ENCODE results near the gene ZBTB7B. TPM values are rescaled to one million over a fixed set of nuclear protein-coding genes. Genes with fewer than 3 reads are reported as not detected.

Gene ZBTB7B
- total RNA-seq, 2 experiments from 2014 or later, result 22.8 to 25.1 TPM

DNA sequence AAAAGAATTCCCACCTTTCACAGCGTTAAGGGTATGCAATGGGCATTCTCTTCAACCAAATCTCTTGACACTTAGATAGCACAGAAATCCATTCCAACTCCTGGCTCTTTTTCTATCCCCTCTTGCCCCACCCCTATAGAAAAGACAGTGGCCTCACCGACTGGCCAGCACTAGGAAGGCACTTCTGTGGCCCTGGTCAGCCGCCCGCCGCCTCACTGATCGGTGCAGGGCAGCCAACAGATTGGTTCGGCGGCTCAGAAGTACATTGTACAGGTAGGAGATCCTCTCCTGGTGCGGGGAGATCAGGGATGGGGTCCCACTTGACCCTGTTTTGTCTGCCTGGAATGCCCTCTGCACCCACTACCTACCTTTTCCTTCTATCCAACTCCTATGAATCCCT, 21.7 kb downstream of the ZBTB7B start:
- H3K27ac ChIP-seq (ENCODE audit: low read depth in 1 of 2, low read length in 2 of 2), result no peak overlapping the region
- Mint-ChIP-seq H3K27me3 (no peaks in the 10 kb centered on the region), H3K4me1 (ENCODE audit: low read depth) (peaks cover 23% of the 10 kb centered on the region), H3K36me3 (ENCODE audit: low read depth) (no peaks in the 10 kb centered on the region), H3K4me3 (no peak overlapping the region), H3K27ac (no peak overlapping the region), H3K9me3 (no peaks in the 10 kb centered on the region)
- ChIA-PET CTCF (no interaction called here), POLR2A (no interaction called here)
- intact Hi-C loops (cut with DNase I, micrococcal nuclease), result loop anchor here in 1 of 2 experiments (10.0 kb wide), 1 partner anchor 360 kb away; no protein-coding TSS in a partner anchor
- no peaks in the 10 kb centered on the region for H3K27me3 ChIP-seq (ENCODE audit: control insufficient read depth in 1 of 2, insufficient read depth in 2 of 2, low read length in 2 of 2)
- H3K36me3 ChIP-seq (ENCODE audit: insufficient read depth, low read length), result no peaks in the 10 kb centered on the region
- H3K4me3 ChIP-seq (ENCODE audit: low read length), result no peak overlapping the region
- no peaks in the 10 kb centered on the region for H3K9me3 ChIP-seq (ENCODE audit: control insufficient read depth in 1 of 2, insufficient read depth in 1 of 2, low read length in 2 of 2)
- peaks cover 13% of the 10 kb centered on the region for H3K4me1 ChIP-seq (ENCODE audit: insufficient read depth, low read length)
- TF ChIP-seq, protein P1, sequence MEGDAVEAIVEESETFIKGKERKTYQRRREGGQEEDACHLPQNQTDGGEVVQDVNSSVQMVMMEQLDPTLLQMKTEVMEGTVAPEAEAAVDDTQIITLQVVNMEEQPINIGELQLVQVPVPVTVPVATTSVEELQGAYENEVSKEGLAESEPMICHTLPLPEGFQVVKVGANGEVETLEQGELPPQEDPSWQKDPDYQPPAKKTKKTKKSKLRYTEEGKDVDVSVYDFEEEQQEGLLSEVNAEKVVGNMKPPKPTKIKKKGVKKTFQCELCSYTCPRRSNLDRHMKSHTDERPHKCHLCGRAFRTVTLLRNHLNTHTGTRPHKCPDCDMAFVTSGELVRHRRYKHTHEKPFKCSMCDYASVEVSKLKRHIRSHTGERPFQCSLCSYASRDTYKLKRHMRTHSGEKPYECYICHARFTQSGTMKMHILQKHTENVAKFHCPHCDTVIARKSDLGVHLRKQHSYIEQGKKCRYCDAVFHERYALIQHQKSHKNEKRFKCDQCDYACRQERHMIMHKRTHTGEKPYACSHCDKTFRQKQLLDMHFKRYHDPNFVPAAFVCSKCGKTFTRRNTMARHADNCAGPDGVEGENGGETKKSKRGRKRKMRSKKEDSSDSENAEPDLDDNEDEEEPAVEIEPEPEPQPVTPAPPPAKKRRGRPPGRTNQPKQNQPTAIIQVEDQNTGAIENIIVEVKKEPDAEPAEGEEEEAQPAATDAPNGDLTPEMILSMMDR (IDR thresholded peaks at IDR 0.05), result no peak
- ATAC-seq (ENCODE audit: poor library complexity), result no peak
- no peak for DNase-seq

DNA sequence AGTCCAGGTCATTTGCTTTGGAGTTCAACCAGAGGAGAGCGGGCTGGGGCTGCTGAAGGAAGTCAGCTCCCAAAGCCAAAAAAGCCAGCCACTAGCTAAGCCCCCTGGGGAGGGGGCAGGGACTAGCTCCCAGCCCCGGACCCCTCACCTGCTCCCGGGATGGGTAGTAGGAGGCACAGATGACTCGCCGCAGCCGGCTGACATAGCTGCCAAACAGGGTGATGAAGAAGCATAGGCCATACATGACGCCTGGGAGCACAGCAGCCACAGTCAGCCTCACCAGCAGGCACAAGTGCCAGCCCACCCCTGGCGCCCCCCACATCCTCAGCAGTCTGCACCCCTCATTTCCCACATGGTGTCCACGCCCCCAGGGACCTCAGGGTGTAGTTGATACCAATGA, 23.6 kb downstream of the ZBTB7B start:
- Histone ChIP-seq H3K9me3 (ENCODE audit: control insufficient read depth in 1 of 2, insufficient read depth in 1 of 2, low read length in 2 of 2) (no peaks in the 10 kb centered on the region), H3K4me1 (ENCODE audit: insufficient read depth, low read length) (peaks cover 6% of the 10 kb centered on the region), H3K4me3 (ENCODE audit: low read length) (no peak overlapping the region), H3K36me3 (ENCODE audit: insufficient read depth, low read length) (no peaks in the 10 kb centered on the region), H3K27me3 (ENCODE audit: control insufficient read depth in 1 of 2, insufficient read depth in 2 of 2, low read length in 2 of 2) (no peaks in the 10 kb centered on the region), H3K27ac (ENCODE audit: low read depth in 1 of 2, low read length in 2 of 2) (no peak overlapping the region)
- Mint-ChIP-seq H3K27me3 (no peaks in the 10 kb centered on the region), H3K27ac (no peak overlapping the region), H3K4me3 (no peak overlapping the region), H3K9me3 (no peaks in the 10 kb centered on the region), H3K4me1 (ENCODE audit: low read depth) (peaks cover 14% of the 10 kb centered on the region), H3K36me3 (ENCODE audit: low read depth) (no peaks in the 10 kb centered on the region)
- DNase-seq, result no peak
- TF ChIP-seq, protein P1 (IDR thresholded peaks at IDR 0.05), result no peak
- POLR2A ChIA-PET, result no interaction called here
- no peak for ATAC-seq (ENCODE audit: poor library complexity)
- intact Hi-C loops (cut with DNase I, micrococcal nuclease), result loop anchor here in 1 of 2 experiments (10.0 kb wide), 1 partner anchor 361 kb away; no protein-coding TSS in a partner anchor
- CTCF ChIA-PET, result no interaction called here

DNA sequence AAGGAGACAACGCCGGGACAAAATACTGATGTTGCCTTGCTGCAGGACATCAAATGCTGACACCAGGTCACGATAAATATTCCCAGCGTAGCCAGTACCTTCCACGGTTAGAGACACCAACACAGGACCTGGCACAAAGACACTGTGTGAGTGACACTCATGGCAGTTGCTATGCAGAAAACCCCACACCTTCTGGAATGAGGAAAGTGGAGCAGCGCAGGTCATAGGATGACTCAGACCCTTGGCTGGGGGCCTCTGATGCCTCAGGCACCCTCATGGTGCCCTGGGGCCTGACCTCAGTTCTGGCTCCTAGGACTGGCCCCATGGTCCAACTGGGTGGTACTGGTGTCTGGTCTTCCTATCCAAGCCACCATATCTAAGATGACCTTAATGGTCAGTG, 24.0 kb downstream of the ZBTB7B start:
- H3K36me3 Mint-ChIP-seq (ENCODE audit: low read depth), result no peaks in the 10 kb centered on the region
- Histone ChIP-seq H3K27me3 (ENCODE audit: control insufficient read depth in 1 of 2, insufficient read depth in 2 of 2, low read length in 2 of 2) (no peaks in the 10 kb centered on the region), H3K4me1 (ENCODE audit: insufficient read depth, low read length) (peaks cover 6% of the 10 kb centered on the region), H3K9me3 (ENCODE audit: control insufficient read depth in 1 of 2, insufficient read depth in 1 of 2, low read length in 2 of 2) (no peaks in the 10 kb centered on the region), H3K36me3 (ENCODE audit: insufficient read depth, low read length) (no peaks in the 10 kb centered on the region), H3K27ac (ENCODE audit: low read depth in 1 of 2, low read length in 2 of 2) (no peak overlapping the region), H3K4me3 (ENCODE audit: low read length) (no peak overlapping the region)
- H3K4me3 Mint-ChIP-seq, result no peak overlapping the region
- TF ChIP-seq, protein P1 (IDR thresholded peaks at IDR 0.05), result no peak
- no peaks in the 10 kb centered on the region for H3K9me3 Mint-ChIP-seq
- ATAC-seq (ENCODE audit: poor library complexity) (no peak), DNase-seq (no peak)
- no peaks in the 10 kb centered on the region for H3K27me3 Mint-ChIP-seq
- peaks cover 9% of the 10 kb centered on the region for H3K4me1 Mint-ChIP-seq (ENCODE audit: low read depth)
- POLR2A ChIA-PET, result no interaction called here
- CTCF ChIA-PET, result no interaction called here
- H3K27ac Mint-ChIP-seq, result no peak overlapping the region
- intact Hi-C loops (cut with DNase I, micrococcal nuclease), result loop anchor here in 1 of 2 experiments (10.0 kb wide), 1 partner anchor 362 kb away; no protein-coding TSS in a partner anchor

Data from CD4-positive, alpha-beta T cell (primary cell).